ENCODE measurements around the gene CXCL13. TPM values are rescaled to one million over a fixed set of nuclear protein-coding genes. Genes with fewer than 3 reads are reported as not detected.
"Not testable (repeated sequence)": the region's sequence is repeated elsewhere in the genome, so short reads cannot be mapped to it uniquely, and the experiment has no call there.

The CXCL13 gene
- total RNA-seq: not detected

GRCh38 chr4:77605210-77605902 is at the start of gene CXCL13:
CXCL13 (plus strand) TSS chr4:77605820; CDS start chr4:77605866, 46 bp downstream.
- CTCF ChIA-PET: interaction anchor here (0.8 to 1.1 kb wide), 3 partner anchors 9 to 172 kb away, joined by 3 to 4 read pairs (median 3); no protein-coding TSS in a partner anchor
- ATAC-seq (no peak), DNase-seq (no peak)
- Mint-ChIP-seq H3K27me3 (ENCODE audit: low read depth) (peaks cover 21% of the 10 kb centered on the region), H3K4me1 (ENCODE audit: low read depth) (no peaks in the 10 kb centered on the region), H3K4me3 (no peak within 1 kb of the TSS), H3K27ac (no peak within 1 kb of the TSS), H3K9me3 (ENCODE audit: insufficient read depth) (no peaks in the 10 kb centered on the region), H3K36me3 (ENCODE audit: low read depth) (no peaks in the 10 kb centered on the region)
- POLR2A ChIA-PET: no interaction called here

DNA sequence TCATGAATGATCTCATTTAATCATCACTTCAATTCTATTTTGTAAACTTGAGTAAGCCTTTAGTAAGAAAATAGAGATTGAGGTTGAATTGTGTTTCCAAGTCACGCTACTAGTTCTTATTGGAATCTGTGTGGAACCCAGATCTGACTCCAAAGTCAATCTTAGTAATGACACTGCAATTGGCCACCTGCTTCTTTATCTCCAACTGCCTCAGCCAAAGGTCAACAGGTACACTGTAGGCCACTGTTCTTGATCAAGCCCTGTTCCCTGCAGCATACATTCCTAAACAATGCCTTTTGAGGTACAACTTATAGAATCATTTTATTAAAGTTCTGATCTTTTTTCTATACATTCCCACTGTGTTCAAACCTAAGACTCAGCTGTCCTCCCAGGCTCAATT is 45.5 kb upstream of the CXCL13 start:
- POLR2A ChIA-PET: no interaction called here

GRCh38 chr4:77561720-77562119 is 43.9 kb upstream of the CXCL13 start:
- DNase-seq; H3K4me3 Mint-ChIP-seq; H3K36me3 Mint-ChIP-seq (ENCODE audit: low read depth); POLR2A ChIA-PET; H3K27ac Mint-ChIP-seq; H3K4me1 Mint-ChIP-seq (ENCODE audit: low read depth); H3K27me3 Mint-ChIP-seq (ENCODE audit: low read depth); ATAC-seq; H3K9me3 Mint-ChIP-seq (ENCODE audit: insufficient read depth): not testable (repeated sequence)
- CTCF ChIA-PET: interaction anchor here (0.9 kb wide), 1 partner anchor 25 kb away, joined by 4 read pairs; no protein-coding TSS in a partner anchor

More for the DNA sequence above, 45.5 kb upstream of the CXCL13 start:
- H3K9me3 Mint-ChIP-seq (ENCODE audit: insufficient read depth): peaks cover 8% of the 10 kb centered on the region
- CTCF ChIA-PET: interaction anchor here (1.3 kb wide), 1 partner anchor 41 kb away, joined by 5 read pairs; no protein-coding TSS in a partner anchor
- H3K27me3 Mint-ChIP-seq (ENCODE audit: low read depth): no peaks in the 10 kb centered on the region
- no peaks in the 10 kb centered on the region for H3K4me1 Mint-ChIP-seq (ENCODE audit: low read depth)
- no peaks in the 10 kb centered on the region for H3K36me3 Mint-ChIP-seq (ENCODE audit: low read depth)
- H3K27ac Mint-ChIP-seq: no peak overlapping the region
- no peak overlapping the region for H3K4me3 Mint-ChIP-seq
- no peak for DNase-seq
- ATAC-seq: no peak

DNA sequence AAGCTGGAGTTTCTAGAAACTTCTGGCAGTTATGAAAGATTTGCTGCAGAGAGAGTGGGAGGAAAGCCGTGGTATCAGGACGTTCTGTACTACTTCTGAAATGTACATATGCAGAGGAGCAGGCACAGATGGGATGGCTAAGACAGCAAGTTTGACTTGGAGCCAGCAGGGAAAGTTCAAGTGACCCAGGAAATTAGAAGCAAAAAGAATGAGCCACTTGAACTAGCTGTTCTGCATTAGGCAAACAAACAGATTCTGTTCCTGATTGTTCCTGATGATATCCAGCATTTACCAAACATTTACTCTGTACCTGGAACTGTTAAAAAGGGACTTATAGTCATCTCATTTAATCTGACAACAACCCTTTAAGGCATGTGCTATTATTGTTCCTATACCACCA is 41.4 kb upstream of the CXCL13 start:
- no peak for ATAC-seq
- H3K36me3 Mint-ChIP-seq (ENCODE audit: low read depth): no peaks in the 10 kb centered on the region
- H3K27ac Mint-ChIP-seq: no peak overlapping the region
- no peaks in the 10 kb centered on the region for H3K9me3 Mint-ChIP-seq (ENCODE audit: insufficient read depth)
- H3K4me3 Mint-ChIP-seq: no peak overlapping the region
- no peak for DNase-seq
- POLR2A ChIA-PET: no interaction called here
- no peaks in the 10 kb centered on the region for H3K4me1 Mint-ChIP-seq (ENCODE audit: low read depth)
- H3K27me3 Mint-ChIP-seq (ENCODE audit: low read depth): peaks cover 13% of the 10 kb centered on the region
- CTCF ChIA-PET: interaction anchor here (1.6 kb wide), 1 partner anchor 37 kb away, joined by 5 read pairs; no protein-coding TSS in a partner anchor

GRCh38 chr4:77566148-77566547 is 39.5 kb upstream of the CXCL13 start:
- H3K27me3 Mint-ChIP-seq (ENCODE audit: low read depth): peaks cover 21% of the 10 kb centered on the region

DNA sequence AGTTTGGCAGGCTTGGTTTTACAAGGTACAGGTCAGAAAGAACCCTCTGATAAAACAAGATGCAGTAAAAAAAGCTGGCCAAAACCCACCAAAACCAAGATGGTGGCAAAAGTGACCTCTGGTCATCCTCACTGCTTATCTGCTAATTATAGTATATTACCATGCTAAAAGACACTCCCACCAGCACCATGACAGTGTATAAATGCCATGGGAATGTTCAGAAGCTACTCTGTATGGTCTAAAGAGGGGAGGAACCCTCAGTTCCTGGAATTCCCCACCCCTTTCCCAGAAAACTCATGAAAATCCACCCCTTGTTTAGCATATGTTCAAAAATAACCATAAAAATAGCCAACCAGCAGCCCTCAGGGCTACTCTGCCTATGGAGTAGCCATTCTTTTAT is 38.1 kb upstream of the CXCL13 start:
- H3K4me3 Mint-ChIP-seq: no peak overlapping the region
- no peaks in the 10 kb centered on the region for H3K4me1 Mint-ChIP-seq (ENCODE audit: low read depth)
- ChIA-PET POLR2A (no interaction called here), CTCF (no interaction called here)
- no peak overlapping the region for H3K27ac Mint-ChIP-seq
- peaks cover 4% of the 10 kb centered on the region for H3K9me3 Mint-ChIP-seq (ENCODE audit: insufficient read depth)
- H3K36me3 Mint-ChIP-seq (ENCODE audit: low read depth): no peaks in the 10 kb centered on the region
- no peak for DNase-seq
- peaks cover 21% of the 10 kb centered on the region for H3K27me3 Mint-ChIP-seq (ENCODE audit: low read depth)
- ATAC-seq: no peak

More at GRCh38 chr4:77566148-77566547, 39.5 kb upstream of the CXCL13 start:
- DNase-seq (no peak), ATAC-seq (no peak)
- no peak overlapping the region for H3K4me3 Mint-ChIP-seq
- no peaks in the 10 kb centered on the region for H3K36me3 Mint-ChIP-seq (ENCODE audit: low read depth)
- H3K9me3 Mint-ChIP-seq (ENCODE audit: insufficient read depth): peaks cover 4% of the 10 kb centered on the region
- H3K4me1 Mint-ChIP-seq (ENCODE audit: low read depth): no peaks in the 10 kb centered on the region
- ChIA-PET POLR2A (no interaction called here), CTCF (no interaction called here)
- no peak overlapping the region for H3K27ac Mint-ChIP-seq

DNA sequence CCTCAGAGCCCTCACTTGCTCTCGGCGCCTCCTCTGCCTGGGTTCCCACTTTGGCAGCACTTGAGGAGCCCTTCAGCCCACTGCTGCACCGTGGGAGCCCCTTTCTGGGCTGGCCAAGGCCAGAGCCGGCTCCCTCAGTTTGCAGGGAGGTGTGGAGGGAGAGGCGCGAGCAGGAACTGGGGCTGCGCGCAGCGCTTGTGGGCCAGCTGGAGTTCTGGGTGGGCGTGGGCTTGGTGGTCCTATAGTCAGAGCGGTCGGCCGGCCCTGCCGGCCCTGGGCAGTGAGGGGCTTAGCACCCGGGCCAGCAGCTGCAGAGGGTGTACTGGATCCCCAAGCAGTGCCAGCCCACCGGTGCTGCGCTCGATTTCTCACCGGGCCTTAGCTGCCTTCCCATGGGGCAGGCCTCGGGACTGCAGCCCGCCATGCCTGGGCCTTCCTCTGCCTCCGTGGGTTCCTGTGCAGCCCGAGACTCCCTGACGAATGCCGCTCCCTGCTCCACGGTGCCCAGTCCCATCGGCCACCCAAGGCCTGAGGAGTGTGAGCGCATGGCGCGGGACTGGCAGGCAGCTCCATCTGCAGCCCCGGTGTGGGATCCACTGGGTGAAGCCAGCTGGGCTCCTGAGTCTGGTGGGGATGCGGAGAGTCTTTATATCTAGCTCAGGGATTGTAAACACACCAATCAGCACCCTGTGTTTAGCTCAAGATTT is 35.0 kb upstream of the CXCL13 start:
- H3K4me3 Mint-ChIP-seq, CTCF ChIA-PET: not testable (repeated sequence)

DNA sequence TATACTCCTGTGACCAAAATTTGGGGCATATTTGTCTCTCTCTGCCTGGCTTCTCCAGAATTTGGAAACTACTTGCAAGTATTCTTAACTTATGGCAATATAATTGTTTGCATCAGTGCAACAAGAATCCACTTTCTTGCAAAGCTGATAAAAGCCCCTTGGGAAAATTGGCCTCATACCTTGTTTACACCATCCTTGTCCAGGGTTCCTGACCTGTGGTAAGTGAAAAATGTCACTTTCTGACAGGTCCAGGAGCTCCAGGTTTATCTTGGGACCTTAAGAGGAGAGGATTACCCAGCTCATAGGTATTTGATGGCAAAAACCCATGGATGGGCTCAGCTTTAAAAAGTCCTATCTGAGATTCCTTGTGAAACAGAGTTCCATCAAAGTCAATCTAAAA is 29.3 kb upstream of the CXCL13 start:
- Mint-ChIP-seq H3K36me3 (ENCODE audit: low read depth) (no peaks in the 10 kb centered on the region), H3K4me3 (no peak overlapping the region), H3K4me1 (ENCODE audit: low read depth) (peaks cover 1% of the 10 kb centered on the region), H3K27ac (no peak overlapping the region), H3K27me3 (ENCODE audit: low read depth) (peaks cover 4% of the 10 kb centered on the region), H3K9me3 (ENCODE audit: insufficient read depth) (no peaks in the 10 kb centered on the region)
- ChIA-PET POLR2A (no interaction called here), CTCF (interaction anchor here (0.7 to 2.9 kb wide), 2 partner anchors 11 to 25 kb away, joined by 3 to 13 read pairs; no protein-coding TSS in a partner anchor)
- no peak for DNase-seq
- no peak for ATAC-seq

More for the DNA sequence above, 35.0 kb upstream of the CXCL13 start:
- H3K27ac Mint-ChIP-seq; DNase-seq; H3K36me3 Mint-ChIP-seq (ENCODE audit: low read depth); H3K9me3 Mint-ChIP-seq (ENCODE audit: insufficient read depth); POLR2A ChIA-PET; ATAC-seq; H3K4me1 Mint-ChIP-seq (ENCODE audit: low read depth): not testable (repeated sequence)
- peaks cover 25% of the 10 kb centered on the region for H3K27me3 Mint-ChIP-seq (ENCODE audit: low read depth)

GRCh38 chr4:77578145-77578544 is 27.5 kb upstream of the CXCL13 start:
- Mint-ChIP-seq H3K9me3 (ENCODE audit: insufficient read depth) (no peaks in the 10 kb centered on the region), H3K27me3 (ENCODE audit: low read depth) (peaks cover 4% of the 10 kb centered on the region), H3K27ac (no peak overlapping the region), H3K4me3 (no peak overlapping the region), H3K4me1 (ENCODE audit: low read depth) (peaks cover 5% of the 10 kb centered on the region), H3K36me3 (ENCODE audit: low read depth) (no peaks in the 10 kb centered on the region)
- no peak for DNase-seq
- ChIA-PET CTCF (interaction anchor here (1.1 to 1.8 kb wide), 4 partner anchors 9 to 23 kb away, joined by 3 to 5 read pairs (median 4); no protein-coding TSS in a partner anchor), POLR2A (no interaction called here)
- no peak for ATAC-seq

DNA sequence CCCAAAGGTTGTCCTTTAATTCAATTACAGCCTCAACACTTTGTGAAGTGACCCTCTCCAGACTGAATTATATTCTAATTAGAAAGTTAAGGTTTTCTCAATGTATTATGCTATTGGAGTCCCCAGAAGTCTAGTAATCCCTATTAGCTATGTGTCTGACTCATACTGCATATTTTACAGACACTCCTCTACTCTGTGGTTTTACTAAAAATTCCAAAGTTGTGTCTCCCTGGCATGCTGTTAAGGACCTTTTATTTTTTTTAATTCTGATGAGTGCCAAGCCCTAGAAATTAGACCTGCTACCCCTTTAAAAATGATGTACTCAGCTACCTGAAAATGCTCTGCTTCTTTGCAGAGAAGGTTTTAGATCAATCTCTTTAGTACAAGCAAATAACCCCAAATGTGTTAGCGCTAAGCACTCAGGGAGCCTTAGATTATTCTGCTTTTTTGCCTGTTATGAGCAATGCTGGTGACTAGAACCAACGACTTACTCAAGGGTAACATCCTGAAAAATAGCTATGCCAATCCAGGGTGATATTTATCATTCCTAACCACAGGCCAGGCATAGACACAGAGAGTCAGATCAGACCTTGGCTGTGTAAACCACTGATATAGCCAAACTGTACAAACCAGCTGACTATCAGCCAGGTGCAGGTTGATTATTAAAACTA is 26.1 kb upstream of the CXCL13 start:
- Mint-ChIP-seq H3K27ac (no peak overlapping the region), H3K27me3 (ENCODE audit: low read depth) (peaks cover 1% of the 10 kb centered on the region), H3K4me3 (no peak overlapping the region), H3K4me1 (ENCODE audit: low read depth) (peaks cover 5% of the 10 kb centered on the region), H3K36me3 (ENCODE audit: low read depth) (no peaks in the 10 kb centered on the region), H3K9me3 (ENCODE audit: insufficient read depth) (no peaks in the 10 kb centered on the region)
- no peak for ATAC-seq
- ChIA-PET CTCF (interaction anchor here (1.6 to 1.8 kb wide), 2 partner anchors 7 to 13 kb away, joined by 4 to 5 read pairs; no protein-coding TSS in a partner anchor), POLR2A (no interaction called here)
- no peak for DNase-seq

- POLR2A ChIA-PET: no interaction called here
- Mint-ChIP-seq H3K27ac (no peak overlapping the region), H3K27me3 (ENCODE audit: low read depth) (no peaks in the 10 kb centered on the region), H3K4me1 (ENCODE audit: low read depth) (peaks cover 13% of the 10 kb centered on the region), H3K36me3 (ENCODE audit: low read depth) (no peaks in the 10 kb centered on the region), H3K4me3 (no peak overlapping the region), H3K9me3 (ENCODE audit: insufficient read depth) (no peaks in the 10 kb centered on the region)
- DNase-seq: no peak
- CTCF ChIA-PET: no interaction called here
- ATAC-seq: no peak
These were observed 23.9 kb upstream of the CXCL13 start for GRCh38 chr4:77581724-77582123.

GRCh38 chr4:77582156-77582555 is 23.5 kb upstream of the CXCL13 start:
- Mint-ChIP-seq H3K9me3 (ENCODE audit: insufficient read depth) (no peaks in the 10 kb centered on the region), H3K36me3 (ENCODE audit: low read depth) (no peaks in the 10 kb centered on the region), H3K27ac (no peak overlapping the region), H3K27me3 (ENCODE audit: low read depth) (no peaks in the 10 kb centered on the region), H3K4me1 (ENCODE audit: low read depth) (peaks cover 17% of the 10 kb centered on the region), H3K4me3 (no peak overlapping the region)
- DNase-seq (no peak), ATAC-seq (no peak)
- ChIA-PET POLR2A (no interaction called here), CTCF (no interaction called here)

Measured in activated CD8-positive, alpha-beta T cell treated with anti-CD3 and anti-CD28 coated beads, Interleukin-2, amount 10 ng/mL, durations not matched to agents 7 days and 5 days (primary cell).